Measurements from ENCODE around the gene ANAPC10.
"Not testable (repeated sequence)": the region's sequence is repeated elsewhere in the genome, so short reads cannot be mapped to it uniquely, and the experiment has no call there.

Gene ANAPC10

GRCh38 chr4:145097821-145098674 lies at the start of gene ANAPC10, which contains the start of gene ABCE1:
ANAPC10 (minus strand) TSS chr4:145098196; CDS start chr4:145096099, 2,097 bp downstream.
ABCE1 (plus strand) TSS chr4:145098311; CDS start chr4:145104413, 6,102 bp downstream.
- DNase-seq: peak; percentile 92 to 97

DNA sequence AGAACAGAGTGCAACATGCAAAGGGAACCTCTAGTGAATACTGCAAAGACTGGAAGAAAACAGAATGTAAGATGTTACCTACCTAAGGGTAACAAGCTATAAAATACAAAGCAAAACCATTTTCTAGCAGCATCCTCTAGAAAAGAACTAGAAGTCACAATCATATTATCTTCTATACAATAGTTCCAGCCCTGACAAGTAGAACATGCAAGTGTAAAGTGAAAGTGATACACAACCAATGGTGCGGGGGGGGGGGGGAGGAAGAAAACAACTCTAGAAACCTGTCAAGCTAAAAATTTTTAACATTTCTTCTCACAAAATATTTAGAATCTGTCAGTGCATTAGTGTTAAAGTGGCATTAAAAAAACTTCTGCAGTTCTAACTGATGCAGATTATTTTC lies 38.2 kb upstream of the ANAPC10 start:
- DNase-seq: not testable (repeated sequence)

DNA sequence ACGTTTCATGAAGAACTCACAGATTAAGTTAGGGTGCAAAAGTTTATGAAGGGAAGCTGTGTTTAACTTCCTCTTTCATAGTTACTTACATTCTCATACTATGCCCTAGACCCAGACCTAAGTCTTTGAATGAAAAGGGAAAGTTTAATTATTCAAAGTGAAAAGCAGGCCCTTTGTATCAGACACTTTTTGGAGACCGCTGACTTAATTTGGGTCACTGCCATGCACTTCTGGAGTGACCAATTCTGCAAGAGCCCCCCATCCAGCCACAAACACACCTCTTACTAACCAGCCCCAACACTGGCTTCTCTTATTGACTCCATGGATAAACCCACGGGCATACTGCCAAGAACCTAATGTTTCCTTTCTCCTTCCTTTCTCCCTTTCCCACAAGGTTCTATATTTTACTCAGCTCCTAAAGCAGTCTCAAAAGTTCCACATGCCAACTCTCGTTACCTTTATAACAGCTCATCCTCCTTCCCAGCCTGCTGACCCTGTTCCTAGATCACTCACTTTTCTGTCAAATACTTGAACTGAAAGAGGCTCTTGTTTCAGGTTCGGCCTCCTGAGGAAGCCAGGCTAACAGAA lies 34.6 kb upstream of the ANAPC10 start:
- no peak for DNase-seq

- no peak for DNase-seq
Measured at GRCh38 chr4:145131848-145132247, 33.9 kb upstream of the ANAPC10 start.

DNA sequence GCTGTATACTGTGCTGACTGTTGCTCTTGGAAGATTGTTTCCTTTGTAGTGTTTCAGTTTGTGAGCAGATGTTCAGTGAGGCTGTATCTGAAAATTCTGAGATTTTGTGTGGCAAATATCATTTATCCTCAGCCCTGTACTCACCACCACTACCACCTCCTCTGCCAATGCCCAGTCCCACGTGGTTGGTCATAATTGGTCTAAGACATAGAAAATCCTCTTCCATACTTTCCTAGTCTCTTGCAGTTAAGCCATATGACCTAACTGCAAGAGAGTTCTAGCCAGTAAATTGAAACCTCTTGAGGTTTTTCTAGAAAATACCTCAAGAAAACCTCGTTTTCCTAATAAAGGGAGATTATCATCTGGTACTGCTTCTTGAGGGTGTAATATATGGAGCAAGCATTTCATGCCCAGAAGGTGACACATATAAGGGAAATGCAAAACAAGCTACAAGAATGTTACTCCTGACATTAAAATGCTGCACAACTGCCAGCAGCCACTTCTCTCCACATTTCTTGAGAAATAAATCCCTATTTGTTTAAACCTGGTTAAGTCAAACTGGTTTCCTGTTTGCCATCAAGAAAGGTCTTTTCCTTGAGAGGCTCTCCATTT lies 32.9 kb upstream of the ANAPC10 start:
- DNase-seq: no peak

- no peak for DNase-seq
Measured at GRCh38 chr4:145130130-145130529, 32.1 kb upstream of the ANAPC10 start.

DNA sequence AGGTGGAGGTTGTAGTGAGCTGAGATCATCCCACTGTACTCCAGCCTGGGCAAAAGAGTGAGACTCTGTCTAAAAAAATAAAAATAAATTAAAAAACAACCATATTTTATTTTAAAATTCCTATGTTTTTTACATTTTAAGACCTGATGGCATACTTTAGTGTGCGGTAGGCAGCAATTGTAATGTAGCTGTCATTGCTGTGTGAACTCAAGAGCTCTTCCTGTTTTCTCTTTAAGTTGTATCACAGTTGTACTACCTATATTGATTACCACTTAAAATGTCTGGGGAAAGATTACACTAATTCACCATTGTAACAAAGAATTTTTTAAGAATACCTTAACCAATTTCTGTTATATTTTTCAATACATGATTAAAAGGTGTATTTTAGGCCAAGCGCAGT lies 27.4 kb upstream of the ANAPC10 start:
- DNase-seq: no peak

- no peak for DNase-seq
Measured at GRCh38 chr4:145108128-145108527, 10.1 kb upstream of the ANAPC10 start.

GRCh38 chr4:145107126-145107525 lies 9.1 kb upstream of the ANAPC10 start:
- no peak for DNase-seq

GRCh38 chr4:145103496-145103895 lies 5.5 kb upstream of the ANAPC10 start:
- no peak for DNase-seq

- no peak for DNase-seq
Measured at GRCh38 chr4:145102619-145103018, 4.6 kb upstream of the ANAPC10 start.

DNA sequence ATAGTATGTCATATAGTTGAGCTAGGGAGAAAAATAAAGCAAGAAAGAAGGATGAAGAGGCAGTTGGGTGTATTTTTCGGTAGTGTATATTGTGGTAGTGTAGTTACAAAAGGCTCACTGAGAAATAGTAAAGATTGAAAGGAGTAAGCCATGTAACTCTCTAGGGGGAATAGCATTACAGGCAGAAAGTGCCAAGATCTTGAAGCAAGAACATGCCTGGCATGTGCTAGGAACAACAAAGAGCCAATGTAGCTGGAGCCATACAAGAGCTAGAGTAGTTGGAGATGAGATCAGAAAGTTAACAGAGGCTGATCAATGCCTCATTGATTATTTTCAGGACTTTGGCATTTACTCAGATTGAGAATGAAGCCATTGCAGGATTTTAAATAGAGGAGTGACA lies 3.1 kb upstream of the ANAPC10 start:
- DNase-seq: no peak

- DNase-seq: no peak
Measured at GRCh38 chr4:145099653-145100052, 1.7 kb upstream of the ANAPC10 start.

- peak in 1 of 2 experiments; percentile 53 for DNase-seq
Measured at GRCh38 chr4:145098675-145099037, 660 bp upstream of the ANAPC10 start.

DNA sequence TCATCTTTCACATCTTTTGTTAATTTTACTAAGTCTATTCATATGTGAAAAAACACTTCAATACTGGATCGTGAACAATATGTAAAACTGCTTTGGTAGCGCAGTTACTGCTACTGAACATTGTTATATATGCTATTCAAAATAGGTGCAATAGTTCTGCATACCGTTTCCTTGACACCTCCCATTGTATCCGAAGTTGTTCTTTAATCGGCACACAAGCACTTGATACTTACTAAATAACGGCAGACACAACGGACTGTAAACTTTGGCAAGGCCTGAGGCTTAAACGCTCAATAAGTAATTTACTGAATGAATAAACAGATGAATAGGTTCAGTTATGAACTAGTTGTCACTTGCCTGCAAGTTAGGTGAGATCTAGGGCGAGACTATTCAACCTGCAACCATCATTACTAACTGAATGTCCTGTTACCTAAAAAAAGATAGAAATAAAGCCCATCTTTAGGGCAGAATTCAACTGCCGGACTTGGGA lies 620 bp downstream of the ANAPC10 start:
- DNase-seq: no peak

- DNase-seq: no peak
Measured at GRCh38 chr4:145093638-145094037, 4.4 kb downstream of the ANAPC10 start.

DNA sequence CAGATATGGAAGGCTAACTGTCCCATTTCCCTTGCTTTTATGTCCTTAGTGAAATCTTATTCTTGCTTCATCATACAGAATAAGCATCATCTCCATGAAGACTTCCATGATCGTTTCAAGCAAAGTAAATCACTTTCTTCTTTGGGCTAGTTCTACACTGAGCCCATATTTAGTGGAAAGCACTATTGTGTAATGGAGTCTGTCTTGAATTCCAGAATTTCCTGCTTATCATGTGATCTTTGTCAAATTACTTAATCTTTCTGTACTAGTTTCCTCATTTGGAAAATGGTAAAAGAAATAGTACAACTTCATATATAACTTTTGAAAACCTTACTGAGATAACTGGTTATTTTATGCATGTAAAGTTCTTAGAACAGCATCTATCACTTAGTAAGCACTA lies 7.6 kb downstream of the ANAPC10 start:
- DNase-seq: no peak

DNA sequence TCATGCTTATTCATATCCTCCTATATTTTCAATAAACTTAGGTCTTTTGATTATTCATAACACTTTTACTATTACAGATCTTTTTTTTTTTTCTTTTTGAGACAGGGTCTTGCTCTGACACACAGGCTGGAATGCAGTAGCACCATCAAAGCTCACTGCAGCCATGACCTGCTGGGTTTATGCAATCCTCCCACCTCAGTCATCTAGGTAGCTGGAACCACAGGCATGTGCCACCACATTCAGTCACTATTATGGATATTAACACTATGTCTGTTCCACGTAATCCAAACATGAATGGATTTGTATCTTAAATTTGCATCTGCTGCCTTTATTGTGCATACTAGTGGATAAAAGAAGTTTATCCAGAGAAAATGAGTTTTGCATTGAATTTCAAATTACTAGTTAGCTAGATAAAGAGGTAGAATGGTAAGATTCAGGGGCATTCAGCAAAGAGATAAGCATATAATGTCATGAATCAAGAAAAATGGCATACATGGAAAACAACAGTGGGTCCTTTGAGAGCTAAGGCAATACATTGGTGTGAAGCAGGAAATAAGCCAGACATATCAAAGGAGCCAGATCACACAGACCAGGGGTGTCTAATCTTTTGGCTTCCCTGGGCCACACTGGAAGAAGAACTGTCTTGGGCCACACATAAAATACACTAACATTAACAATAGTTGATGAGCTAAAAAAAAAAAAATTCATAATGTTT lies 13.9 kb downstream of the ANAPC10 start:
- DNase-seq: no peak

- no peak for DNase-seq
Measured at GRCh38 chr4:145081756-145082155, 16.2 kb downstream of the ANAPC10 start.

DNA sequence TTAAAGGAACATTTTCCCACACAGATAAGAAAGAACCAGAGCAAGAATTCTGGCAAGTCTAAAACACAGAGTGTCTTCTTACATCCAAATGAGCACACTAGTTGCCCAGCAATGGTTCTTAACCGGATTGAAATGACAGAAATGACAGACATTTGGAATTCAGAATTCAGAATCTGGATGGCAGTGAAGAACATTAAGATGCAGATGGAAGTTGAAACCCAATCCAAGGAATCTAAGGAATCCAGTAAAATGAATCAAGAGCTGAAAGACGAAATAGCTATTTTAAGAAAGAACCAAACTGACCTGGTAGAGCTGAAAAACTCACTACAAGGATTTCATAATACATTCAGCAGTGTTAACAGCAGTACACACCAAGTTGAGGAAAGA lies 21.5 kb downstream of the ANAPC10 start:
- no peak for DNase-seq

- DNase-seq: no peak
Measured at GRCh38 chr4:145075742-145076468, 22.1 kb downstream of the ANAPC10 start.

DNA sequence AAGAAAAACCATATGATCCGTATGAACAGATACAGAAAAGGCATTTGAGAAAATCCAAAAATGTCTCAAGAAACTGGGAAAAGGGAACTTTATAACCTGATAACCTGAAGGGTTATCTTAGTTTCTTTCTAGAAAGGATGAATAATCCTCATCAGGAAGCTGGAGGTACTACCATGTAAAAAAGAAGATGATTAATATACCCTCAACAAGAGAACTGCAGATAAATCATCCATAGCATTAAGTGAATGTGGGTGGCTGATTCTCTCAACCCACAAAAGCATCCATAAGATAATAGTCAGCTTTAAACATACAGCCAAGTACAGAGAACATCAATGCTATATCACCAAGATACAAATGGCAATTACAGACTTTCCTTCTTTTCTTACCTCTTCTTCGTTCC lies 26.4 kb downstream of the ANAPC10 start:
- DNase-seq: no peak

Measured in stimulated activated CD4-positive, alpha-beta T cell treated with anti-CD3 and anti-CD28 coated beads, Interleukin-4, amount 100 ng/mL, for 4 hours (primary cell).